Nephron progenitor cell (in vitro differentiated cells): ENCODE measurements around the gene SLX4IP.
"Not testable (repeated sequence)": the region's sequence is repeated elsewhere in the genome, so short reads cannot be mapped to it uniquely, and the experiment has no call there.

Experiments
- DNase-seq: peaks from one replicate; pipeline ENCODE4 v3.0.0; 2021
- H3K27ac Mint-ChIP-seq: 2 replicates; pipeline ENCODE4 v1.8.0; 2021; ENCODE audit warnings: mild to moderate bottlenecking, moderate library complexity, mixed read lengths
- H3K27me3 Mint-ChIP-seq: 2 replicates; pipeline ENCODE4 v1.8.0; 2021; ENCODE audit warnings: mild to moderate bottlenecking, low read depth, mixed read lengths; ENCODE audit not compliant: poor library complexity
- H3K36me3 Mint-ChIP-seq: 2 replicates; pipeline ENCODE4 v1.8.0; 2021; ENCODE audit warnings: low read depth, mixed read lengths
- H3K4me1 Mint-ChIP-seq: 2 replicates; pipeline ENCODE4 v1.8.0; 2021; ENCODE audit warnings: mixed read lengths
- H3K4me3 Mint-ChIP-seq: 2 replicates; pipeline ENCODE4 v1.8.0; 2021; ENCODE audit warnings: mild to moderate bottlenecking, moderate library complexity, mixed read lengths
- H3K9me3 Mint-ChIP-seq: 2 replicates; pipeline ENCODE4 v1.8.0; 2021; ENCODE audit warnings: mild to moderate bottlenecking, moderate library complexity, mixed read lengths
- TF ChIP-seq, protein P1 (sequence below): fragments of 200-600 bp; sonication (generic); IDR thresholded peaks from 2 replicates; pipeline ENCODE4 v1.5.0; 2021; ENCODE audit warnings: antibody characterized with exemption

The SLX4IP gene

DNA sequence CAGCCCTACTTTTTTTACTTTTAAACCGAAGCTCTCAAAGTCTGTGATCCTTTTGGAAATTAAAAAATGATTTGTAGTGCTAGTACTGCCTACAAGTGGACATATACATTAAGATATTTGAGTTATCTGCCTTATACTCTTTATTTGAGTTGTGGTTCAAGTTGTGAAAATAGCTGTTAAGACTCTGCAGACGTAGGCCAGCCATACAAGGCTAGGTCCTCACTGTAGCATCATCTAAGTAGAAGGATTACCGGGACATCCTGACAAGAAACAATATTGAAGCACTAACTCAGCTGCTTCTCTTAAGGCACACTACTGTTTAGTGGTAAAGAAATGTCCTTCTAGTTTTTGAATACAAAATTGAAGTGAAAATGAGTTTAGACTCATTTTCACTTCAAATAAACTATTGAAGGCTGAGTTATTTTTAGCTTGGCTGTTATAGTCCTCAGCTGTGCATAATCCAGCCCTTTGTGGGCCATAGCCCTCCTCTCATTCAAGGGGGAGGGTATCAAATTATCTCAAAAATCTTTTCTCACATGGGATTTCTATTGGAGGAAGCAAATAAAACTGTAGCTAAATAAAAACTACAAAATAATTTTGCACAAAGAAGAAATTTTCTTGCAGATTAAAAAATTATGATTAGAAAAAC lies 170.6 kb downstream of the SLX4IP start:
- no peaks in the 10 kb centered on the region for H3K27me3 Mint-ChIP-seq
- H3K36me3 Mint-ChIP-seq, result peaks cover 34% of the 10 kb centered on the region
- TF ChIP-seq, protein P1, sequence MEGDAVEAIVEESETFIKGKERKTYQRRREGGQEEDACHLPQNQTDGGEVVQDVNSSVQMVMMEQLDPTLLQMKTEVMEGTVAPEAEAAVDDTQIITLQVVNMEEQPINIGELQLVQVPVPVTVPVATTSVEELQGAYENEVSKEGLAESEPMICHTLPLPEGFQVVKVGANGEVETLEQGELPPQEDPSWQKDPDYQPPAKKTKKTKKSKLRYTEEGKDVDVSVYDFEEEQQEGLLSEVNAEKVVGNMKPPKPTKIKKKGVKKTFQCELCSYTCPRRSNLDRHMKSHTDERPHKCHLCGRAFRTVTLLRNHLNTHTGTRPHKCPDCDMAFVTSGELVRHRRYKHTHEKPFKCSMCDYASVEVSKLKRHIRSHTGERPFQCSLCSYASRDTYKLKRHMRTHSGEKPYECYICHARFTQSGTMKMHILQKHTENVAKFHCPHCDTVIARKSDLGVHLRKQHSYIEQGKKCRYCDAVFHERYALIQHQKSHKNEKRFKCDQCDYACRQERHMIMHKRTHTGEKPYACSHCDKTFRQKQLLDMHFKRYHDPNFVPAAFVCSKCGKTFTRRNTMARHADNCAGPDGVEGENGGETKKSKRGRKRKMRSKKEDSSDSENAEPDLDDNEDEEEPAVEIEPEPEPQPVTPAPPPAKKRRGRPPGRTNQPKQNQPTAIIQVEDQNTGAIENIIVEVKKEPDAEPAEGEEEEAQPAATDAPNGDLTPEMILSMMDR, result no peak
- peaks cover 49% of the 10 kb centered on the region for H3K4me1 Mint-ChIP-seq
- no peak overlapping the region for H3K27ac Mint-ChIP-seq
- no peak for DNase-seq
- H3K4me3 Mint-ChIP-seq, result no peak overlapping the region
- H3K9me3 Mint-ChIP-seq, result peaks cover 3% of the 10 kb centered on the region

DNA sequence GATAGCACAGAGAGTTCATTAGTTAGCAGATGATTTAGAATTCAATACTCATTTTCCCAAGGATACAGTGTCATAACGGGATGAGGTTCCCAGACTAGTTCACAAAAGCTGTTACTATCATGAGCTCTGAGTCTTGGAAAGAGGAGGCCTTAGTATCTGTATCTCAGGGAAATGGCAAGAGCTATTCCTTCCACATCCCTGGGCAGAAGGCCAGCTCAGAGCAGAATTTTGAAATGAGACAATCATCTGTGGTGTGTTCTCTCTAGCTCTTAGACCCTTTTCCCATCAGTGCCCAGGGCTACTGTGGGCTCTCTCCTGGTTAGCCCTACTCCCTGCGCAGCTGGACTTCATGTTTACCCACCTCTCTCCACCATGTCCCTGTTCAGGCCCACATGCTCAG lies 174.2 kb downstream of the SLX4IP start:
- peaks cover 31% of the 10 kb centered on the region for H3K36me3 Mint-ChIP-seq
- TF ChIP-seq, protein P1, result no peak
- H3K27me3 Mint-ChIP-seq, result no peaks in the 10 kb centered on the region
- H3K4me1 Mint-ChIP-seq, result peaks cover 22% of the 10 kb centered on the region
- no peak for DNase-seq
- no peak overlapping the region for H3K4me3 Mint-ChIP-seq
- H3K27ac Mint-ChIP-seq, result peak overlapping the region; percentile 40
- H3K9me3 Mint-ChIP-seq, result no peaks in the 10 kb centered on the region

DNA sequence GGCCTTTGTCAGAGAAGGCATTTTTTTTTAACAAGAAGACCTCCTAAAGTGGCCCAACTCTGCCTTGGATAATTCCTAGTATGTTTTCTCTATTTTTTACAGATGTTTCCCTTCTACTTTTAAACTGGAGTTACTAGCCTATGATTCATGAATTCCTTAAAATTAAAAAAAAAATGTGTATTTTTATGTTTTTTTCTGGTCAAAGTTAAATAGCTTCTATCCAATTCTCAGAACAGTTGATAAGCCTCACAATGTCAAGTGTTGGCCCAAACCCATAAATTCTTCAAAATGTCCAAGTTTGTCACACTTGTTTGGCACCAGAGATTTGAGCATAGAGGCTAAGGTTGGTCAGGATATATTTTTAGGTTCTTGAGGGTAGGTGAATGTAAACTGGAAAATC lies 174.7 kb downstream of the SLX4IP start:
- no peaks in the 10 kb centered on the region for H3K27me3 Mint-ChIP-seq
- no peak for DNase-seq
- no peak overlapping the region for H3K4me3 Mint-ChIP-seq
- TF ChIP-seq, protein P1, result no peak
- H3K9me3 Mint-ChIP-seq, result no peaks in the 10 kb centered on the region
- peaks cover 17% of the 10 kb centered on the region for H3K4me1 Mint-ChIP-seq
- peaks cover 35% of the 10 kb centered on the region for H3K36me3 Mint-ChIP-seq
- H3K27ac Mint-ChIP-seq, result peak overlapping the region; percentile 40

DNA sequence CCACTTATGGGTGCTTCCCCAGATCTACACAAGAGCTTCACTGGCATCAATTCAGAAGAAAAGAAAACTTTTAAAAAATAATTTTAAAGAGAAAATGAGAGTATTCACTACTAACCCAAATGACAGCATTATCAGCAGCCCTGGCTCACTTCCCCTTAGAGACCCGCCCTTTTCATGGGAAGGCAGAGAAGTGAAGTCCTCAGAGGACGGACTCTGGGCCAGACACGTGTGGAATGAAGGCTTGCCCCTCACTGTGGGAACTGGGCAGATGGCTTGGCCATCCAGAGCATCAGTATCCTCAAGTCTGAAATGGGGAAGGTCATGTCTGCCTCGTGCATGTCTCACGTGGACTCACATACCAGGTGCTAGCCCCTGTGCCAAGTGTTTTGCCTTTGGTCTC lies 175.1 kb downstream of the SLX4IP start:
- Mint-ChIP-seq H3K27ac (no peak overlapping the region), H3K36me3 (peaks cover 38% of the 10 kb centered on the region), H3K9me3 (no peaks in the 10 kb centered on the region), H3K4me1 (peaks cover 13% of the 10 kb centered on the region), H3K27me3 (no peaks in the 10 kb centered on the region), H3K4me3 (no peak overlapping the region)
- TF ChIP-seq, protein P1, result no peak
- no peak for DNase-seq

DNA sequence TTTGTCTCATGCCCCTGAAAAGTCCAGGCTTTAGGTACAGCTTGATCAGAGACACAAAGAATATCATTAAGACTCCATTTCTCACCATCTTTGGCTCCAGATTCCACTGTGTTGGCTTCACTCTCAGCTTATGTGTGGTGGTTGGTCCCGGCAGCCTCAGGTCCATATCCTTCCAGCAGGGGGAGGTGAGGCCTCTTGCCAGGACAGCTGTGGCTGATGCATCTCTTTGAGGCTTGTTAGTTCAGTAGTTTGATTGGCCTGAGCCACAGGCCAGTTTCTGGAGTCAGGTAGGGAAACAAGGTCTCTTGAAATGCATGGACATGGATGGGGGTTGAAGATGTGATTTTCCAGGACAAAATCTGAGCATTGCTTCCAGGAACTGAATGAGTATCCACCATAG lies 176.3 kb downstream of the SLX4IP start:
- peaks cover 3% of the 10 kb centered on the region for H3K27me3 Mint-ChIP-seq
- TF ChIP-seq, protein P1, result peak; percentile 49
- no peaks in the 10 kb centered on the region for H3K9me3 Mint-ChIP-seq
- DNase-seq, result peak; percentile 49
- no peak overlapping the region for H3K4me3 Mint-ChIP-seq
- no peak overlapping the region for H3K27ac Mint-ChIP-seq
- H3K4me1 Mint-ChIP-seq, result peaks cover 9% of the 10 kb centered on the region
- H3K36me3 Mint-ChIP-seq, result peaks cover 46% of the 10 kb centered on the region

DNA sequence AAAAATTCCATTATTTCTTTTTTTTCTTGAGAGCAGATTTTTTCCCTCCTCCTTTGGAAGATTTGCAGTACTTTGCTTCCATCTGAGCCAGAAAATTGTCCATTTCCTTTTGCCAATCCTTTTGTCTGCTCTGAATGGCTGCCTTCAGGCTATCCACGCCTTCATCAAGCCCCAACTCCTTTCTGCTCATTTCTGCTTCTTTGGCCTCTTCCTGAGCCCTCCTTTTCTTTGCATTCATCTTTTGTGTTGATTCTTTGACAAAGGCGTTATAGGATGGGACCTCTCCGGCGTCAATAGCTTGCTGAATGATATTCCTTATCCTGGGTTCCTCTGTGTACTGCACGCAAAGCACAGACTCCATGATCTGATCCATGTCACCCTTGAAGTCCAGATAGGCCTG lies 178.3 kb downstream of the SLX4IP start:
- Mint-ChIP-seq H3K36me3 (peaks cover 39% of the 10 kb centered on the region), H3K4me1 (peaks cover 20% of the 10 kb centered on the region)
- not testable (repeated sequence) for H3K27ac Mint-ChIP-seq, H3K9me3 Mint-ChIP-seq, H3K4me3 Mint-ChIP-seq, DNase-seq, H3K27me3 Mint-ChIP-seq
